Smooth muscle cell (in vitro differentiated cells): ENCODE data around the gene MYO1D. TPM values are rescaled to one million over a fixed set of nuclear protein-coding genes. Genes with fewer than 3 reads are reported as not detected.
"Not testable (repeated sequence)": the region's sequence is repeated elsewhere in the genome, so short reads cannot be mapped to it uniquely, and the experiment has no call there.

Experiments used
- DNase-seq: peaks from one replicate; lab custom pipeline; 2025; ENCODE audit not compliant: unreplicated experiment; lab: John Stamatoyannopoulos, UW
- H2AFZ ChIP-seq: fragments of 200-600 bp; sonication (generic); 2 replicates; pipeline ENCODE4 v1.6.0; 2016; ENCODE audit warnings: antibody characterized with exemption, low read depth, mild to moderate bottlenecking
- H3F3A ChIP-seq: fragments of 200-600 bp; sonication (generic); 2 replicates; pipeline ENCODE4 v1.6.0; 2017; ENCODE audit warnings: antibody characterized with exemption, low read depth
- H3K27ac ChIP-seq: fragments of 200-600 bp; sonication (generic); 2 replicates; pipeline ENCODE4 v1.5.1; 2016; ENCODE audit warnings: low read depth, mild to moderate bottlenecking
- H3K27me3 ChIP-seq: fragments of 200-600 bp; sonication (generic); 2 replicates; pipeline ENCODE4 v1.6.1; 2016; ENCODE audit warnings: low read depth, mild to moderate bottlenecking
- H3K36me3 ChIP-seq: fragments of 200-600 bp; sonication (generic); 2 replicates; pipeline ENCODE4 v1.5.1; 2016; ENCODE audit warnings: low read depth
- H3K4me1 ChIP-seq: fragments of 200-600 bp; sonication (generic); 2 replicates; pipeline ENCODE4 v1.5.1; 2016; ENCODE audit warnings: low read depth
- H3K4me2 ChIP-seq: fragments of 200-600 bp; sonication (generic); 2 replicates; pipeline ENCODE4 v1.6.0; 2016; ENCODE audit warnings: mild to moderate bottlenecking
- H3K4me3 ChIP-seq: fragments of 200-600 bp; sonication (generic); 2 replicates; pipeline ENCODE4 v1.5.1; 2016; ENCODE audit warnings: mild to moderate bottlenecking
- H3K79me2 ChIP-seq: fragments of 200-600 bp; sonication (generic); 2 replicates; pipeline ENCODE4 v1.6.0; 2016; ENCODE audit warnings: low read depth, mild to moderate bottlenecking
- H3K9ac ChIP-seq: fragments of 200-600 bp; sonication (generic); 2 replicates; pipeline ENCODE4 v1.6.0; 2016; ENCODE audit warnings: low read depth
- H3K9me3 ChIP-seq: fragments of 200-600 bp; sonication (generic); replicated peaks from 2 replicates; pipeline ENCODE4 v1.5.1; 2016; ENCODE audit warnings: low read depth
- H4K20me1 ChIP-seq: fragments of 200-600 bp; sonication (generic); 2 replicates; pipeline ENCODE4 v1.6.0; 2016; ENCODE audit warnings: low read depth
- WGBS: methylation state at CpG from one replicate; pipeline ENCODE4 v1.1.7; 2016; ENCODE audit warnings: low lambda C conversion rate; 5-methylcytosine and 5-hydroxymethylcytosine counted together
- polyA plus RNA-seq: library from polyadenylated mRNA; unstranded; fragments of >200 nt; fragmentation: Nextera tagmentation; extraction: Ambion mirVana; gene quantifications from 2 replicates; pipeline ENCODE4 v1.2.1, GENCODE V29; 2016
- total RNA-seq: library from RNA; depleted of rRNA; stranded (reverse); fragments of >200 nt; gene quantifications from 2 replicates; pipeline ENCODE4 v1.2.3, GENCODE V29; 2014
- TF ChIP-seq, protein P1 (sequence below): fragments of 200-600 bp; sonication (generic); IDR thresholded peaks from 2 replicates; pipeline ENCODE4 v1.5.1; 2017; ENCODE audit warnings: borderline replicate concordance, mild to moderate bottlenecking, antibody characterized with exemption; ENCODE audit not compliant: insufficient read depth, poor library complexity, severe bottlenecking

The MYO1D gene
- total and polyA plus RNA-seq, 2 experiments from 2014 or later = 13.9 to 35.7 TPM

DNA sequence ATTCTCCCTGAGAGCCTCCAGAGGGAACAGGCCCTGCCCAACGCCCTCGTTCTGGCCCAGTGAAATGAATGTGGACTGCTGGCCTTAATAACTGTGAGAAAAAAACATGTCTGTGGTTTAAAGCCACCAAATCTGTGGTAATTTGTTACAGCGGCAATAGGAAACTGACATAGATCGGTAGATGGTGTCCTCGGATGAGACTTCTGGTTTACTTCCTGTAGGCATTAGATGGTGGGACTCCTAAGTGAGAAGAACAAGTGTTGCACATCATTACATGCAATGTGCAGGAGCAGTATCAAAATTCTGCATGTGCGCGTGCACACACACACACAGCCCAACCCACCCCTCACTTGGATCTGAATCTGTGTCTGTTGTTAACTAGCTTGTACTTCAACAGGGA, 348.1 kb downstream of the MYO1D start:
- Histone ChIP-seq H3K4me2 (no peak overlapping the region), H3K36me3 (no peaks in the 10 kb centered on the region), H3K9ac (no peak overlapping the region), H3K9me3 (no peaks in the 10 kb centered on the region), H3K4me3 (no peak overlapping the region), H3K27me3 (no peaks in the 10 kb centered on the region), H3F3A (no peaks in the 10 kb centered on the region), H2AFZ (no peak overlapping the region), H3K4me1 (no peaks in the 10 kb centered on the region), H3K27ac (no peak overlapping the region), H4K20me1 (no peaks in the 10 kb centered on the region), H3K79me2 (no peaks in the 10 kb centered on the region)
- DNase-seq = no peak
- 98% methylated on average over 7 of the region's 7 CpGs for WGBS
- TF ChIP-seq, protein P1, sequence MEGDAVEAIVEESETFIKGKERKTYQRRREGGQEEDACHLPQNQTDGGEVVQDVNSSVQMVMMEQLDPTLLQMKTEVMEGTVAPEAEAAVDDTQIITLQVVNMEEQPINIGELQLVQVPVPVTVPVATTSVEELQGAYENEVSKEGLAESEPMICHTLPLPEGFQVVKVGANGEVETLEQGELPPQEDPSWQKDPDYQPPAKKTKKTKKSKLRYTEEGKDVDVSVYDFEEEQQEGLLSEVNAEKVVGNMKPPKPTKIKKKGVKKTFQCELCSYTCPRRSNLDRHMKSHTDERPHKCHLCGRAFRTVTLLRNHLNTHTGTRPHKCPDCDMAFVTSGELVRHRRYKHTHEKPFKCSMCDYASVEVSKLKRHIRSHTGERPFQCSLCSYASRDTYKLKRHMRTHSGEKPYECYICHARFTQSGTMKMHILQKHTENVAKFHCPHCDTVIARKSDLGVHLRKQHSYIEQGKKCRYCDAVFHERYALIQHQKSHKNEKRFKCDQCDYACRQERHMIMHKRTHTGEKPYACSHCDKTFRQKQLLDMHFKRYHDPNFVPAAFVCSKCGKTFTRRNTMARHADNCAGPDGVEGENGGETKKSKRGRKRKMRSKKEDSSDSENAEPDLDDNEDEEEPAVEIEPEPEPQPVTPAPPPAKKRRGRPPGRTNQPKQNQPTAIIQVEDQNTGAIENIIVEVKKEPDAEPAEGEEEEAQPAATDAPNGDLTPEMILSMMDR = no peak

- WGBS = 95% methylated on average over 4 of the region's 4 CpGs
- no peaks in the 10 kb centered on the region for H3K36me3 ChIP-seq
- no peaks in the 10 kb centered on the region for H3F3A ChIP-seq
- H3K4me3 ChIP-seq = no peak overlapping the region
- H2AFZ ChIP-seq = no peak overlapping the region
- no peak overlapping the region for H3K27ac ChIP-seq
- no peak overlapping the region for H3K9ac ChIP-seq
- TF ChIP-seq, protein P1 = no peak
- no peaks in the 10 kb centered on the region for H3K27me3 ChIP-seq
- no peaks in the 10 kb centered on the region for H3K79me2 ChIP-seq
- H3K9me3 ChIP-seq = no peaks in the 10 kb centered on the region
- H3K4me2 ChIP-seq = no peak overlapping the region
- H3K4me1 ChIP-seq = no peaks in the 10 kb centered on the region
- DNase-seq = no peak
- H4K20me1 ChIP-seq = no peaks in the 10 kb centered on the region
Measured at GRCh38 chr17:32527146-32527545, 349.8 kb downstream of the MYO1D start.

GRCh38 chr17:32525122-32525521, 351.8 kb downstream of the MYO1D start:
- DNase-seq = no peak
- Histone ChIP-seq H3K27me3 (no peaks in the 10 kb centered on the region), H3K4me3 (no peak overlapping the region), H3K4me2 (no peak overlapping the region), H3K9me3 (no peaks in the 10 kb centered on the region), H3K27ac (no peak overlapping the region), H3K9ac (no peak overlapping the region), H2AFZ (no peak overlapping the region), H3K79me2 (no peaks in the 10 kb centered on the region), H3K36me3 (no peaks in the 10 kb centered on the region), H3F3A (no peaks in the 10 kb centered on the region), H4K20me1 (no peaks in the 10 kb centered on the region), H3K4me1 (peaks cover 7% of the 10 kb centered on the region)
- TF ChIP-seq, protein P1 = no peak
- 15% methylated on average over 4 of the region's 4 CpGs for WGBS

DNA sequence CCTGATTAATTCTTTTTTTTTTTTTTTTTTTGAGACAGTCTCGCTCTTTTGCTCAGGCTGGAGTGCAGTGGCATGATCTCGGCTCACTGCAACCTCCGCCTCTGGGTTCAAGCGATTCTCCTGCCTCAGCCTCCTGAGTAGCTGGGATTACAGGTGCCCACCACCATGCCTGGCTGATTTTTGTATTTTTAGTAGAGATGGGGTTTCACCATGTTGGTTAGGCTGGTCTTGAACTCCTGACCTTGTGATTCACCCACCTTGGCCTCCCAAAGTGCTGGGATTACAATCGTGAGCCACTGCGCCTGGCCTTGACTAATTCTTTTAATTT, 352.4 kb downstream of the MYO1D start:
- H3K4me1 ChIP-seq = peaks cover 13% of the 10 kb centered on the region
- H4K20me1 ChIP-seq, H3K9me3 ChIP-seq, H3K36me3 ChIP-seq, H3K4me2 ChIP-seq, H3K79me2 ChIP-seq, H3K9ac ChIP-seq, H3K27me3 ChIP-seq, H2AFZ ChIP-seq, DNase-seq, H3K27ac ChIP-seq, H3K4me3 ChIP-seq, H3F3A ChIP-seq: not testable (repeated sequence)
- 96% methylated on average over 6 of the region's 6 CpGs for WGBS
